Measurements from ENCODE around the gene CEACAM21. TPM values are rescaled to one million over a fixed set of nuclear protein-coding genes. Genes with fewer than 3 reads are reported as not detected.

The CEACAM21 gene
- total RNA-seq, 1 donor from 2014 or later = 0.75 TPM

DNA sequence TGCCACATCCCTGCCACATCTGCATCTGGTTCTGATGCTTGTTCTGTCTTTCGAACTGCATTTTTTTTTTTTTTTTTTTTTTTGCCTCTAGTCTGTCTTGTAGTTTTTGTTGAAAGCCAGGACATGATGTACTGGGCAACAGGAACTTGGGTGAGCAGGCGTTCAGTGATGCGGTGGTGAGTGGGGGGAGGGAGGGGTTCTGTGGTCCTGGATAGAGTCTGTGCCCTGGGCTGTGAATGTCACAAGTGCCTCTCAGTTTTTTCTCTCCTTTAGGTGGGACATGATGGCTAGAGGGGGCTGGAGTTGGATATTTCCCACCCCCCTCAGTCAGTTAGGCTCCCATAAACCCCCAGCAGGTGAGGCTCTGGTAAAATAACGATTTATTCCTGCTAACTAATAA, 47.4 kb downstream of the CEACAM21 start:
- Mint-ChIP-seq H3K36me3 (ENCODE audit: low read depth) (peaks cover 3% of the 10 kb centered on the region), H3K9me3 (peaks cover 3% of the 10 kb centered on the region), H3K4me1 (no peaks in the 10 kb centered on the region), H3K4me3 (no peak overlapping the region), H3K27ac (ENCODE audit: unreplicated experiment) (no peak overlapping the region), H3K27me3 (ENCODE audit: low read depth) (no peaks in the 10 kb centered on the region)
- no peak for DNase-seq (ENCODE audit: low read depth, low spot score)
- TF ChIP-seq, protein P1, sequence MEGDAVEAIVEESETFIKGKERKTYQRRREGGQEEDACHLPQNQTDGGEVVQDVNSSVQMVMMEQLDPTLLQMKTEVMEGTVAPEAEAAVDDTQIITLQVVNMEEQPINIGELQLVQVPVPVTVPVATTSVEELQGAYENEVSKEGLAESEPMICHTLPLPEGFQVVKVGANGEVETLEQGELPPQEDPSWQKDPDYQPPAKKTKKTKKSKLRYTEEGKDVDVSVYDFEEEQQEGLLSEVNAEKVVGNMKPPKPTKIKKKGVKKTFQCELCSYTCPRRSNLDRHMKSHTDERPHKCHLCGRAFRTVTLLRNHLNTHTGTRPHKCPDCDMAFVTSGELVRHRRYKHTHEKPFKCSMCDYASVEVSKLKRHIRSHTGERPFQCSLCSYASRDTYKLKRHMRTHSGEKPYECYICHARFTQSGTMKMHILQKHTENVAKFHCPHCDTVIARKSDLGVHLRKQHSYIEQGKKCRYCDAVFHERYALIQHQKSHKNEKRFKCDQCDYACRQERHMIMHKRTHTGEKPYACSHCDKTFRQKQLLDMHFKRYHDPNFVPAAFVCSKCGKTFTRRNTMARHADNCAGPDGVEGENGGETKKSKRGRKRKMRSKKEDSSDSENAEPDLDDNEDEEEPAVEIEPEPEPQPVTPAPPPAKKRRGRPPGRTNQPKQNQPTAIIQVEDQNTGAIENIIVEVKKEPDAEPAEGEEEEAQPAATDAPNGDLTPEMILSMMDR (conservative IDR thresholded peaks at IDR 0.05) = no peak

DNA sequence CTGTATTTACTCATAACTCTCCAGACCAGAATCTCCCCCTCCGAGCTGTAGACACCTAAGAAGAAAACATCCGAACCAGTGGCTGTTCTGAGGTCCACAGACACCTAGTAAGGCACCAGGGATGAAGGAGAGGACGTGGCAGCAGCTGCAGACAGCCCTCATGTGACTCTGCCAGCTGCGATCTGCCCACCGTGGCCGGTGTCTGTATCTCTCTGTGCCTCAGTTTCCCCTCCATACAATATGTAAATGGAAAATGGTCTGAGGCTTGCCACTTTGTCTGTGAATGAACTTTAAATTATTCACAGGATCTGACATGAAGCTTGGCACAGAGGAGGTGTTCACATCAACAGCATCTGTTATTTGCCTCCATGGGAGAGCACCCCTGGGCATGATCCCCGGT, 48.5 kb downstream of the CEACAM21 start:
- Mint-ChIP-seq H3K36me3 (ENCODE audit: low read depth) (peaks cover 3% of the 10 kb centered on the region), H3K27me3 (ENCODE audit: low read depth) (no peaks in the 10 kb centered on the region), H3K27ac (ENCODE audit: unreplicated experiment) (no peak overlapping the region), H3K9me3 (peaks cover 3% of the 10 kb centered on the region), H3K4me3 (no peak overlapping the region), H3K4me1 (no peaks in the 10 kb centered on the region)
- TF ChIP-seq, protein P1 (conservative IDR thresholded peaks at IDR 0.05) = no peak
- DNase-seq (ENCODE audit: low read depth, low spot score) = no peak

DNA sequence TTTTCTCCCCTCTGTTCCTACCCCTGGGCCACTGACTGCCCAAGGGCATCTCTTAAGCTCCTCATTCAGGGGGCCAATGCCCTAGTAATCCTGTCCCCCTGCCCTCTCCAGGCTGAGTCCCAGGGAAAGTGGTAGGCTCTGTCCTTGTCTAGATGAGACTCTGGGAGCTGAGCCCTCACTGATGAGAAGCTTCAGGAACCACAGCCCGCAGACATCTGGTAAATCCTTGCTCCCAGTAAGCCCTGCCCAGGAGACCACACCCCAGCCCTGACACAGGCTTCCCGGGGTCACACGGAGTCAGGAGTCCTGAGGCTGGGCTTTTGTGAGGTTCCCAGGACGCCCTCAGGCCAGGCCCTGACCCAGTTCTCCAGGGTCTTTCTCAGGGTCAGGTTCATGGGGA, 49.0 kb downstream of the CEACAM21 start:
- Mint-ChIP-seq H3K9me3 (peaks cover 3% of the 10 kb centered on the region), H3K27me3 (ENCODE audit: low read depth) (no peaks in the 10 kb centered on the region)
- DNase-seq (ENCODE audit: low read depth, low spot score) = no peak

DNA sequence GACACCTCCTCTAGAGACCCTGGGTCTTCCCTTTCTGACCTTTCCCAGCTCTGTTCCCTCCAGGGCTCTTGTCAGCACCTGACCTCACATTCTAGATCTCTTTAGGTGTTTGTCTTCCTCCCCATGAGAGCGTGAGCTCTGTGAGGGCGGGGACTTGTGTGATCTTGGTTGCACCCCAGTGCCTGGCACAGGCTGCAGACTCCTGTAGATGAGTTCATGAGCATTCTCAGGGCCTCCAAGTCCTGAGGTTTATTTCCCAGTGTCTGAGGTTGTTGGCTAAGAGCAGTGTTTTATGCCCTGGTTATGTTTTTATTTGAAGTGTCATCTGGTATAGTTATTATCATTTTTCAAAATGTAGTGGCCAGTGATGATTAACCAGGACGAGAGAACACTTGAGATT, 50.3 kb downstream of the CEACAM21 start:
- Mint-ChIP-seq H3K36me3 (ENCODE audit: low read depth) (peaks cover 3% of the 10 kb centered on the region), H3K4me3 (no peak overlapping the region), H3K9me3 (peaks cover 5% of the 10 kb centered on the region), H3K27me3 (ENCODE audit: low read depth) (no peaks in the 10 kb centered on the region), H3K27ac (ENCODE audit: unreplicated experiment) (no peak overlapping the region), H3K4me1 (no peaks in the 10 kb centered on the region)
- TF ChIP-seq, protein P1 (conservative IDR thresholded peaks at IDR 0.05) = no peak
- DNase-seq (ENCODE audit: low read depth, low spot score) = no peak

More for the DNA sequence above, 49.0 kb downstream of the CEACAM21 start:
- H3K4me1 Mint-ChIP-seq = no peaks in the 10 kb centered on the region
- peaks cover 3% of the 10 kb centered on the region for H3K36me3 Mint-ChIP-seq (ENCODE audit: low read depth)
- TF ChIP-seq, protein P1 (conservative IDR thresholded peaks at IDR 0.05) = no peak
- no peak overlapping the region for H3K27ac Mint-ChIP-seq (ENCODE audit: unreplicated experiment)
- H3K4me3 Mint-ChIP-seq = no peak overlapping the region

DNA sequence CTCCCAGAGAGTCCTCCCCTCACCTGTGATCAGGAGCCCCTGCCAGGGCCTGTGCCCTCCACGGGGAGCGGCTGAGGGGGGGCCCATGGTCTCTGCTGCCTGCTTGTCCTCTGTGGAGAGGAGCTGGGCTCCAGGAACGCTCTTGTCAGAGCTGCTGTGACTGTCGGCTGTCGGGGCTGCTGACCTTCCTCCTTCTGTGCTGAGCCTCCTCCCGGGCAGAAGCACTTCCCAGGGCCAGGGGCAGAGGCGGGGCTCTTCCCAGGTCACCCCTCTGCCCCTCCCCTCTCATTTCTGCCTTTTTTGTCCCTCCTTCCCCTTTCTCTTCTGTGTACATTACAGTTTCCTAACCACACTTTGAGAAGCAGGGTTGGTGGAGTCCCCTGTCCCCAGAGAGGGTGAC, 50.9 kb downstream of the CEACAM21 start, which contains the start of gene CEACAM4:
CEACAM4 (minus strand) TSS at position 198 of the 400 bp plus-strand sequence; CDS start at position 87, 111 bp downstream.
- Mint-ChIP-seq H3K36me3 (ENCODE audit: low read depth) (peaks cover 3% of the 10 kb centered on the region), H3K9me3 (peaks cover 5% of the 10 kb centered on the region), H3K27ac (ENCODE audit: unreplicated experiment) (no peak within 1 kb of the TSS), H3K4me3 (no peak within 1 kb of the TSS), H3K27me3 (ENCODE audit: low read depth) (no peaks in the 10 kb centered on the region), H3K4me1 (no peaks in the 10 kb centered on the region)
- no peak for DNase-seq (ENCODE audit: low read depth, low spot score)
- TF ChIP-seq, protein P1 (conservative IDR thresholded peaks at IDR 0.05) = no peak
